ENCODE results near the gene DAGLB.
"Not testable (repeated sequence)": the region's sequence is repeated elsewhere in the genome, so short reads cannot be mapped to it uniquely, and the experiment has no call there.

DAGLB gene

GRCh38 chr7:6461946-6462550 is 14.3 kb upstream of the DAGLB start:
- DNase-seq: peak in 1 of 10 donors; percentile 9
- intact Hi-C loops (cut with DNase I): no loop called here

DNA sequence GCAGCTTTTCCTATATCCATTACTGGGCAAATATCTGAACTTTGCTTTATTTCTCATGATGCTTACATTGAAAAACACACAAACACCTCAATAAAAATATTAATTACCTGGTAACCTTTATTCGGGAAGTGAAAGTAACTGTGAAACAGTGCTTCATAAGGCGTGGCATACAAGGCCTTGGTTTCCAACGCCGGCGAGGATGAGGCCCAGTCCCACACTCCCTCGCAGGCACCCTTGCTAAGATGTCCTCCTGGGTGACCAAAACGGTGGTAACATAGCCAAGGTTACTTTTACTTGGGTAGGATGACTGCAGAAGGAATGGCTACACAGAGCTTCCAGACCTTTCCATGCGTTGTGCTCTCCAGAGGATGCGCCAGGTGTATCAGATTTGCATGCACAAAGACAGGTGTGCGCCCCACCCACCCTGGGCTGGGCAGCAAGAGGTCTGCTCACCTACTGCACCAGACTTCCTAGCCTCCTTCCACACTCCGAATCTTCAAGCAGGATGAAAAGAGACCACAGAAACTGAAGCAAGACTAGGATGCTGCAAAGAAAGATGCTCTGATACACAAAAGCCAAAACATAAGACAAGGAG is 13.3 kb upstream of the DAGLB start:
- intact Hi-C loops (cut with DNase I): no loop called here

DNA sequence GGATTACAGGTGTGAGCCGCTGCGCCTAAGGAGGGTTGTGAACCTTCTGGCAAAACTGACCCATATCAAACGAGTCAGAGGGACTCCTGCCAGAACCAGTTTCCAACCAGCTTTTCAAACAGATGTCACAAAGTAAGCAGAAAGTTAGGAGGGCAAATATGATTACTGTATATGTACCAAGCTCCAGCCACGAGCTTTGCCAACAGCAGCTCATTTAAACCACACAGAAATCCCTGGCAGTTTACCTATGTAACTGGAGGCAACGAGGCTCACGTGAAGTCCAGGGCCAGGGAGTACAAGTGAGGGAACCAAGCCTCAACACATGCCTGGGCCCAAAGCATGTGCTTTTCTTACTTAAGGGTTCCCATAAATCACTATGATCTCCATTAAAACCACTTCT is 12.5 kb upstream of the DAGLB start:
- no peak for DNase-seq
- intact Hi-C loops (cut with DNase I): no loop called here

More for the DNA sequence above, 13.3 kb upstream of the DAGLB start:
- DNase-seq: no peak

GRCh38 chr7:6458676-6459075 is 10.9 kb upstream of the DAGLB start:
- intact Hi-C loops (cut with DNase I); DNase-seq: not testable (repeated sequence)

GRCh38 chr7:6453734-6454133 is 6.0 kb upstream of the DAGLB start:
- intact Hi-C loops (cut with DNase I): no loop called here
- DNase-seq: peak in 1 of 10 donors; percentile 29

GRCh38 chr7:6451224-6451705 is 3.5 kb upstream of the DAGLB start:
- DNase-seq: no peak
- intact Hi-C loops (cut with DNase I): no loop called here

DNA sequence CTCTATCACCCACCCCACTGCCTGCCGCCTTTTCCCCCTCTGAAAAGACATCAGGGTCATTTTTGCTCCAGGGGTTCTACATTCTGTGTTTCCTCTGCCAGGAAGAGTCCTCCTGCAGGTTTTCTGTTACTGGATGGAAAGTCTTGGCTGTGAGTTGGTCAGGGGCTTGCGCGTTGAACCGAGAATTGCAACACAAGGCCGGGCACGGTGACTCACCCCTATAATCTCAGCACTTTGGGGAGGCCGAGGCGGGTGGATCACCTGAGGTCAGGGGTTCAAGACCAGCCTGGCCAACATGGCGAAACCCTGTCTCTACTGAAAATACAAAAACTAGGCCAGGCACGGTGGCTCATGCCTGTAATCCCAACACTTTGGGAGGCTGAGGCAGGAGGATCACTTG is 2.8 kb upstream of the DAGLB start:
- not testable (repeated sequence) for DNase-seq

GRCh38 chr7:6449884-6450283 is 2.1 kb upstream of the DAGLB start:
- intact Hi-C loops (cut with DNase I); DNase-seq: not testable (repeated sequence)

More for the DNA sequence above, 2.8 kb upstream of the DAGLB start:
- intact Hi-C loops (cut with DNase I): not testable (repeated sequence)

DNA sequence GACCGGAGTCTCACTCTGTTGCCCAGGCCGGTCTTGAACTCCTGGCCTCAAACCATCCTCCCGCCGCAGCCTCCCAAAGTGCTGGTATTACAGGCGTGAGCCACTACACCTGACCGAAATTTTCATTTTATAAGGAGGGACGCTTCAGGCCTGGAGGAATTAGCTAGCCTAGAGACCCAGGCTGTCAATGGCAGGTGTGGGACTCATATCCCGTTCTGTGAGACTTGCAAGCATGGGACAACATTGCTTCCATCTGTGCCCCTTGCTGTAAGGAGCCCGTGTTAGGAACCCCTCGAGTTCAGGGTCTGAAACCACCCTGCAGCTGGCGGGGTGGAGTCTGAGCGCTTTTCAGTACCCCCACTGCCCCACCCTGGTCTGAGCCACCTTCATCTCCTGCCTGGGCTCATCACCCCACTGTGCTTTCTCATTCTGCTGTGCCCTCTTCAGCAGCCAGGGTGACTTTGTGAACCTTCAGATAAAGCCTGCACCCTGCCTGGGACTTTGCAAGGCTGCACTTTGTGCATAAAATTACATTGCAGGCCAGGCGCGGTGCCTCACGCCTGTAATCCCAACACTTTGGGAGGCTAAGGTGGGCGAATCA is 1.3 kb upstream of the DAGLB start:
- intact Hi-C loops (cut with DNase I): no loop called here

GRCh38 chr7:6446838-6447580 is 745 bp downstream of the DAGLB start:
- DNase-seq: peak in 8 of 10 donors; percentile 46 to 92 (median 66)
- intact Hi-C loops (cut with DNase I): no loop called here

More for the DNA sequence above, 1.3 kb upstream of the DAGLB start:
- no peak for DNase-seq

- DNase-seq: peak in 1 of 10 donors; percentile 31
- intact Hi-C loops (cut with DNase I): no loop called here
These were observed 3.1 kb downstream of the DAGLB start for GRCh38 chr7:6444516-6445269.

DNA sequence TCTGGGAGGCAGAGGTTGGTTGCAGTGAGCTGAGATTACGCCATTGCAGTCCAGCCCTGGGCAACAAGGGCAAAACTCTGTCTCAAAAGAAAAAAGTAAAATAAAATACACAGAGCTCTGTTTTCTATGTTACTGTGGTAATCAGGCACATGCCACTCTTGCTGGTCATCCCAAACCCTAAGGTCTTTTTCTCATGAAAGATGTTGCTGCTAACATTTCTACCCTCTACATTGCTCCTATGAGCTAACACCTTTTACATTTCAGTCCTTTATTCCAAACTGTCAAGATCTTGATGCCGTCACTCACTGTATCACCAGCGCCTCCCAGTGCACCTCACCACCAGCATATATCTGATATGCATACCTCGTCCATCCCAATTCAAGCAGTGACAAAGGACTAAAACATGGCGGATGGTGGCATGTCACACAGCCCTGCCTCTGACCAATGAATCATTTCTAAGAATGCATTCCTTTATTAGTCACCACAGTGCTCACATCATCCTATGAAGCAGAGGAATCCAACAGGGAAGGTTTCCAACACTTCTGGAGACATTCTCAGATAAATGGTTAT is 4.3 kb downstream of the DAGLB start:
- intact Hi-C loops (cut with DNase I): no loop called here
- DNase-seq: peak in 1 of 10 donors; percentile 33

DNA sequence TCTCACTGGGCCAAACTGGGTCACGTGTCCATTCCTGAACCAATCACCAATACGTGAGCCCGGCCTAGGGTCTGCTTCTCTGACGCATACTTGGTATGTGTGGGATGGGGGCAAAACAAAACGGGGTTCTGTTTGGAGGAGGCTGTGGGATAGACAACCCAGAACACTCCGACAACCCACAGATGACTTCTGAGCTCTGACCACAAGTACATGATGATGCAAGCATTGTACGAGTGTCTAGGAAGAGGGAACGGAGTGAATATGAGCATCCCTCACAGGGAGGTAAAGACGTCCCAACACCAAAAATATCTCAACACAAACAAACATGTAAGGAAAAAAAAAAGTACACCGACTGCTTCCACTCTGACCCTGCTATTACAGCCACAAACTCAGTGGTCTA is 5.6 kb downstream of the DAGLB start:
- intact Hi-C loops (cut with DNase I): no loop called here
- no peak for DNase-seq

DNA sequence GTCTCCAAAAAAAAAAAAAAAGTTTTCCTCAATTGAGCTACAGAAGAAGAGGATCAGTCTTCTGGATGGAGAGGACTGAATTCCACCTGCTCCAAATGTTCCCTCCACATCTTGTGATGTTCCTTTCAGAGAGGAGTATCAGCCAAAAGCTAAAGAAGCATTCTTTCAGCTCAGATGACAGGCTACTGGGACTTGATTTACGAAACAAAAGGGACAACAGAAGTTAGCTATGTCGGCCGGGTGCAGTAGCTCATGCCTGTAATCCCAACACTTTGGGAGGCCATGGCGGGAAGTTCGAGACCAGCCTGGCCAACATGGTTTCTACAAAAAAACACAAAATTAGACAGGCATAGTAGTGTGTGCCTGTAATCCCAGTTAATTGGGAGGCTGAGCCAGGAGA is 7.4 kb downstream of the DAGLB start:
- intact Hi-C loops (cut with DNase I): no loop called here
- DNase-seq: peak in 1 of 10 donors; percentile 20

- intact Hi-C loops (cut with DNase I): no loop called here
- DNase-seq: peak in 1 of 10 donors; percentile 1
These were observed 9.3 kb downstream of the DAGLB start for GRCh38 chr7:6438427-6438826.

DNA sequence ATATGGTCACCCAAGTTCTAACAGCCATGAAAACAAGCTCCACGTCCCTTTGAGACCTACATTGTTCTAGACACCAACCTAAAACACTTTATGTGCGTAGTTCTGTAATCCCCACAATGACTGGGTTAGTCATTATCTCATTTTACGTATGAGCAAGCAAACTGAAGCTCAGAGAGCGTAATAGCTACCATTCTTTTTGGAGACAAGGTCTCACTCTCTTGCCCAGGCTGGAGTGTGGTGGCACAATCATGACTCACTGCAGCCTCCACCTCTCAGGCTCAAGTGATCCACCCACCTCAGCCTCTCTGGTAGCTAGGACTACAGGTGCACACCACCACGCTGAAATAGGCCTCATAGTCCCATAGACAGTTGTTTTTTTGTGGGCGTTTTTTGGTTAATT is 10.5 kb downstream of the DAGLB start:
- peak in 3 of 10 donors; percentile 4 to 11 (median 10) for DNase-seq
- intact Hi-C loops (cut with DNase I): no loop called here

DNA sequence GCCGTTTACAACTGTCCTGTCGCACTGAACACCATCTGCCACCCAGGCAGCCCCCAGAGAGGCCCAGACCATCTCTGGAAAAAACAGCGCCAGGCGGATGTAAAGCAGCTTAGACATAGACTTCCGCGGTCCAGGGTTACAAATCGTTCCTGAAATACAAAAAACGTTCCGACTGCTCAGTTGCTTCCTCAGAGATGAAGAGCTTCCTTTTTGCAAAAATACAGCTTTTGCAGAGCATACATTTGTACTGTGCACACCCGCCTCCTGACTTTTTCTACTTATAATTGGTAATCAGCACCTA is 11.4 kb downstream of the DAGLB start:
- DNase-seq: peak in 5 of 10 donors; percentile 28 to 82 (median 75)

DNA sequence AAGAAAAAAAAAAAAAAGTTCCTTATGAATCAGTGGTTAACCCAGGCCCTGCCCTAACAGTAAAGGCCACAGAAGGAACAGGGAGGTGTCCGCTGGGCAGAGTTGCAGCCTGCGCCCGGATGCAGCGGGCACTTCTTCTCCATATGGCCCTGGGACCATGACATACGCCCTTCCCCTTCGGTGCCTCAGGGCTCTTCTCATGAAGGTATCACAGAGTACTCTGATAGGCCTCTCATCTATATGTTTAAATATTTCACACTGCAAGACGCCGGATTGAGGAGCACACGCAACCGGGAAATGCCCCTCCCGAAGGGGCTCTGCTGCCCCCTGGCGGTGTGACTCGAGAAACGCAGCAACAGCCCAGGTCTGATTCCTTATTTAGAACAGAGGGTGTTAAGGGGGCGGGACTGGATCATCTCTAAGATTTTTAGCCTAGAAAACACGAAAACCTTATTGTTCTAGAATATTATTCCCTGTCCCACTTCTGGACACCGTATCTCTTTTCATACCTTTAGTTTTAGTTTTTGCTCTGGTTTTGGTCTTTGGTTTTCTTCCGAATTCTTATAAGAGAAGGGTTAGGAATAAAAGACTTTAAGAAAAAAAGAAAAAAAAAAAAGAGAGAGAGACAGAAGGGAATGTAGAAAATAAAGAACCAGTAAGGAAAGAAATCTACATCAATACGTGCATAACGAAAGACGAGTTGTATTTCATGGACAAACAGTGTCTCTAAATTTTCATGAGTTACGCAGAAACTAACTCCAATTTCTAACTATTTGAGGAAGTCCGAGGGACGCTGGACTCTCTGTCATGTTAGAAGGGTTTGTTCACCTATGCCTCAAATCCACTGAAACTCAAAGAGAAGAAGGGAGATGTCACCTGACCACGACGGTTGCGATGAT is 12.0 kb downstream of the DAGLB start:
- peak; percentile 73 to 96 (median 84) for DNase-seq
- intact Hi-C loops (cut with DNase I): no loop called here

More for the DNA sequence above, 11.4 kb downstream of the DAGLB start:
- intact Hi-C loops (cut with DNase I): no loop called here
